ENCODE results near the gene LPCAT3.

DNA sequence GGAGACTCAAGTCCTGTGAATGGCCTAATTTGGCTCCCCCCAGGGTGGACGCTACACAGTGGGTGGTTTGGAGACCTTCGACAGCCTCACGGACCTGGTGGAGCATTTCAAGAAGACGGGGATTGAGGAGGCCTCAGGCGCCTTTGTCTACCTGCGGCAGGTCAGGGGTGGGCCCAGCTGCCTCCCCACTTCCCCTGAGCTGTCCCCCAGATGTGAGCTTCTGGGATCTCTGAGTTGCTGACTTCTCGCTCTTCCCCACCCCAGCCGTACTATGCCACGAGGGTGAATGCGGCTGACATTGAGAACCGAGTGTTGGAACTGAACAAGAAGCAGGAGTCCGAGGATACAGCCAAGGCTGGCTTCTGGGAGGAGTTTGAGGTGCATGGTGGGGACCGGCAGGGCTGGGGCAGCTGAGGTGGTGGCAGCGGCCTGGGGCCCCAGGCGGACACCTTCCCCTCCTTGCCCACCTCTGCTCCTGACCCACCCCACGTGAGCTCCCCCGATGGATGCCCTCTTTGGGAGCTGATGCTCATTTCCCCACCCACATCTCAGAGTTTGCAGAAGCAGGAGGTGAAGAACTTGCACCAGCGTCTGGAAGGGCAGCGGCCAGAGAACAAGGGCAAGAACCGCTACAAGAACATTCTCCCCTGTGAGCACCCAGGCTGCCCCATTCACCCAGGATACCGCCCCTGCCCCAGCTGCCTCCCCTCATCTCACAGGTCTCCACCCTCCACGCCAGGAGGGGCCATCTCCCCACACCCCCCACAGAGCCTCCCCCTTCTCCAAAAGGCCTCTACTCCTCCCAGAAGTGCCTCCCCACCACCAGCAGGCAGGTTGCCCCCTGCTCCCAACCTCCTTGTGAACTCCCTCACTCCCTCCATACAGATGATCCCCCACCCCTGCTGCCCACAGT is 62.9 kb downstream of the LPCAT3 start:
- TF ChIP-seq, protein P1, sequence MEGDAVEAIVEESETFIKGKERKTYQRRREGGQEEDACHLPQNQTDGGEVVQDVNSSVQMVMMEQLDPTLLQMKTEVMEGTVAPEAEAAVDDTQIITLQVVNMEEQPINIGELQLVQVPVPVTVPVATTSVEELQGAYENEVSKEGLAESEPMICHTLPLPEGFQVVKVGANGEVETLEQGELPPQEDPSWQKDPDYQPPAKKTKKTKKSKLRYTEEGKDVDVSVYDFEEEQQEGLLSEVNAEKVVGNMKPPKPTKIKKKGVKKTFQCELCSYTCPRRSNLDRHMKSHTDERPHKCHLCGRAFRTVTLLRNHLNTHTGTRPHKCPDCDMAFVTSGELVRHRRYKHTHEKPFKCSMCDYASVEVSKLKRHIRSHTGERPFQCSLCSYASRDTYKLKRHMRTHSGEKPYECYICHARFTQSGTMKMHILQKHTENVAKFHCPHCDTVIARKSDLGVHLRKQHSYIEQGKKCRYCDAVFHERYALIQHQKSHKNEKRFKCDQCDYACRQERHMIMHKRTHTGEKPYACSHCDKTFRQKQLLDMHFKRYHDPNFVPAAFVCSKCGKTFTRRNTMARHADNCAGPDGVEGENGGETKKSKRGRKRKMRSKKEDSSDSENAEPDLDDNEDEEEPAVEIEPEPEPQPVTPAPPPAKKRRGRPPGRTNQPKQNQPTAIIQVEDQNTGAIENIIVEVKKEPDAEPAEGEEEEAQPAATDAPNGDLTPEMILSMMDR (IDR thresholded peaks at IDR 0.05) = no peak
- TF ChIP-seq POLR2A (IDR thresholded peaks at IDR 0.05) = no peak
